ENCODE data around the gene ELK3. TPM values are rescaled to one million over a fixed set of nuclear protein-coding genes. Genes with fewer than 3 reads are reported as not detected.

The ELK3 gene
- total RNA-seq, 1 donor from 2014 or later: 3.7 TPM

DNA sequence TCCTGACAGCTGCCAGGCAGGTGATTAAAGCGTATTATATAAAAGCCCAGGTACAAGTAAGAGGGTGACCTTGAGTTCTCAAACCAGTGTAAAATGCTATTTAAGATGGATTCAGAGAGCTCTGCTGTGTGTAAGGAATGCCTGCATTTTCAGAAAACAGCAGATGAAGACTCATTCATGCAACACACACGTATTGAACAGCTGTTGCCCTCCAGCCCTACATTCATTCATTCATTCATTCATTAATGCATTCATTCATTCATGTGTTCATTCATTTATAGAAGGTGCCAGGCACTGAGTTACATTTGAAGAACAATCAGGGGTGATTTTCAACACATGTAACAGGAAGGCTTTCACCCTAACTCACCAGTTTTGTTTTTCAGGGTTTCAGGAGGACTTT lies 27.4 kb upstream of the ELK3 start:
- DNase-seq: no peak
- peaks cover 9% of the 10 kb centered on the region for H3K27me3 Mint-ChIP-seq (ENCODE audit: unreplicated experiment)
- H3K9me3 Mint-ChIP-seq (ENCODE audit: unreplicated experiment): no peaks in the 10 kb centered on the region
- TF ChIP-seq, protein P1, sequence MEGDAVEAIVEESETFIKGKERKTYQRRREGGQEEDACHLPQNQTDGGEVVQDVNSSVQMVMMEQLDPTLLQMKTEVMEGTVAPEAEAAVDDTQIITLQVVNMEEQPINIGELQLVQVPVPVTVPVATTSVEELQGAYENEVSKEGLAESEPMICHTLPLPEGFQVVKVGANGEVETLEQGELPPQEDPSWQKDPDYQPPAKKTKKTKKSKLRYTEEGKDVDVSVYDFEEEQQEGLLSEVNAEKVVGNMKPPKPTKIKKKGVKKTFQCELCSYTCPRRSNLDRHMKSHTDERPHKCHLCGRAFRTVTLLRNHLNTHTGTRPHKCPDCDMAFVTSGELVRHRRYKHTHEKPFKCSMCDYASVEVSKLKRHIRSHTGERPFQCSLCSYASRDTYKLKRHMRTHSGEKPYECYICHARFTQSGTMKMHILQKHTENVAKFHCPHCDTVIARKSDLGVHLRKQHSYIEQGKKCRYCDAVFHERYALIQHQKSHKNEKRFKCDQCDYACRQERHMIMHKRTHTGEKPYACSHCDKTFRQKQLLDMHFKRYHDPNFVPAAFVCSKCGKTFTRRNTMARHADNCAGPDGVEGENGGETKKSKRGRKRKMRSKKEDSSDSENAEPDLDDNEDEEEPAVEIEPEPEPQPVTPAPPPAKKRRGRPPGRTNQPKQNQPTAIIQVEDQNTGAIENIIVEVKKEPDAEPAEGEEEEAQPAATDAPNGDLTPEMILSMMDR (IDR thresholded peaks at IDR 0.05; ENCODE audit: partially characterized antibody, unreplicated experiment): no peak
- no peak overlapping the region for H3K27ac Mint-ChIP-seq (ENCODE audit: unreplicated experiment)
- peaks cover 18% of the 10 kb centered on the region for H3K4me1 Mint-ChIP-seq (ENCODE audit: low read depth, unreplicated experiment)
- H3K36me3 Mint-ChIP-seq (ENCODE audit: unreplicated experiment): peaks cover 9% of the 10 kb centered on the region
- H3K4me3 Mint-ChIP-seq (ENCODE audit: unreplicated experiment): no peak overlapping the region

DNA sequence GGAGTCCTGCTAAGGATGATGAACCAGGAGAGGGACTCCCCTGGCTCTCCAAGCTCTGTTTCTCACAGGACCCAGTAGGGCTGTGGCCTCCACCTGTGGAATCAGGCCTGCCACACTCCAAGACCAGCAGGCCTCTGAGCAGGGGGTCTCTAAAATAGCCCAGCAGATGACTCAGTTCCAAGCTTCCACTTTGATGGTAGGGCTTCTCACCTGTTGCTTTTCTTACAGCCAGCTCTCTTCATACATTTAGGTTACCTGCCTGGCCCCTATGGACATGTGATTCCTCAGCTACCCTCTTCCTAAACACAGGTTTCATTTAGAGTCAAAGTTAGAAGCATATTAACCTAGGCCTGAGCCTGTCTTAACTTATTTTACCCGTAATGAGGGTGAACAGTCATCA lies 26.7 kb upstream of the ELK3 start:
- no peaks in the 10 kb centered on the region for H3K9me3 Mint-ChIP-seq (ENCODE audit: unreplicated experiment)
- no peak overlapping the region for H3K4me3 Mint-ChIP-seq (ENCODE audit: unreplicated experiment)
- peaks cover 10% of the 10 kb centered on the region for H3K27me3 Mint-ChIP-seq (ENCODE audit: unreplicated experiment)
- no peak overlapping the region for H3K27ac Mint-ChIP-seq (ENCODE audit: unreplicated experiment)
- H3K4me1 Mint-ChIP-seq (ENCODE audit: low read depth, unreplicated experiment): peaks cover 18% of the 10 kb centered on the region
- DNase-seq: no peak
- H3K36me3 Mint-ChIP-seq (ENCODE audit: unreplicated experiment): peaks cover 9% of the 10 kb centered on the region
- TF ChIP-seq, protein P1 (IDR thresholded peaks at IDR 0.05; ENCODE audit: partially characterized antibody, unreplicated experiment): no peak

DNA sequence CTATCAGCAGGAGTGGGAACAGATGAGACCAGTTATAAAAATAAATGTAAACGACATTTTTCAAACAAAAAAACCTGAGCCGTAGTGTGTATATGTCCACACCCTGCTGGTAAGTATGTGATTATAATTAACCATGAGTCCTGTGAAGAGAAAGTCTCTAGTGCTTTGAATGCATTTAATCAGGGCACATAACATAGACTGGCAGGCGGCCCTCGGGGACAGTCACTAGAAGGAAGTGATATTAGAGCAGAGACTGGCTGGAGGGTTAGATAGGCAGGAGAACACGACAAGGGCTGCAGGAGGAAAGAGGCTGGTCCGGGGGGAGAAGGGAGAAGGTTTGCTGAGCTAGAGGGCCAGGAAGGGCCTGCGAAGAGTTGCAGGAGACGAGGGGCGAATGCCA lies 23.8 kb upstream of the ELK3 start:
- Mint-ChIP-seq H3K4me1 (ENCODE audit: low read depth, unreplicated experiment) (peaks cover 5% of the 10 kb centered on the region), H3K36me3 (ENCODE audit: unreplicated experiment) (no peaks in the 10 kb centered on the region), H3K27me3 (ENCODE audit: unreplicated experiment) (peaks cover 1% of the 10 kb centered on the region), H3K27ac (ENCODE audit: unreplicated experiment) (no peak overlapping the region), H3K9me3 (ENCODE audit: unreplicated experiment) (no peaks in the 10 kb centered on the region), H3K4me3 (ENCODE audit: unreplicated experiment) (no peak overlapping the region)
- DNase-seq: peak; percentile 57
- TF ChIP-seq, protein P1 (IDR thresholded peaks at IDR 0.05; ENCODE audit: partially characterized antibody, unreplicated experiment): no peak

DNA sequence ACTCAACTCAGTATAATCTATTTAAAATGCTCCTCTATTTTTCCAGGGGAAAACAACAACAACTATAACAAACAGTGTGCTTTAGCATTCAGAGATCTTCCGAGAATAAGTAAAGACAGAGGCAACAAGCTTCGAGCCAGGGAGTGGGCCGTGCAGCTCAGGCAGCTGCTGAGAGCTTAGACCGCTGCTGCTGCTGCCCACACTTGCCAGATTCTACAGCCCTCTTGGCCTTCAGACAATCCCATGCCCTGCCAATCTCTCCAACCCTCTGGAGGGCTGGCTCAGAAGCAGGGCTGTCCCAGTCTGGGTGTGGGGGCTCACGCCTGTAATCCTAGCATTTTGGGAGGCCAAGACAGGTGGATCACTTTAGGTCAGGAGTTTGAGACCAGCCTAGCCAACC lies 23.4 kb upstream of the ELK3 start:
- Mint-ChIP-seq H3K9me3 (ENCODE audit: unreplicated experiment) (no peaks in the 10 kb centered on the region), H3K36me3 (ENCODE audit: unreplicated experiment) (no peaks in the 10 kb centered on the region), H3K4me3 (ENCODE audit: unreplicated experiment) (no peak overlapping the region), H3K4me1 (ENCODE audit: low read depth, unreplicated experiment) (peaks cover 5% of the 10 kb centered on the region), H3K27me3 (ENCODE audit: unreplicated experiment) (peaks cover 1% of the 10 kb centered on the region), H3K27ac (ENCODE audit: unreplicated experiment) (no peak overlapping the region)
- TF ChIP-seq, protein P1 (IDR thresholded peaks at IDR 0.05; ENCODE audit: partially characterized antibody, unreplicated experiment): no peak
- DNase-seq: no peak

DNA sequence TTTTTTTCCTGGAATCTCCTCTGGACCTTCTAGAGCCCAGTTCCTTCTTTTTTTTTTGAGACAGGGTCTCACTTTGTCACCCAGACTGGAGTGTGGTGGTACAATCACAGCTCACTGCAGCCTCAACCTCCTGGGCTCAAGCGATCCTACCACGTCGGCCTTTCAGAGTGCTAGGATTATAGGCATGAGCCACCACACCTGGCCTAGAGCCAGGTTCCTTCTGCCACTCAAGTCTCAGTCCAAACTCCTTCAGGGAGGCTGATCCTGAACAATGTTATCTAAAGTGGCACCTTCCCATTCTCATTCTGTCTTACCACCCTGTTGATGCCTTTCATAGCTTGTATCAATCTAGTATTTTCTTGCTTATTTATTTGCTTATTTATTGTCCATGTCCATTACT lies 22.3 kb upstream of the ELK3 start:
- peaks cover 1% of the 10 kb centered on the region for H3K27me3 Mint-ChIP-seq (ENCODE audit: unreplicated experiment)
- TF ChIP-seq, protein P1 (IDR thresholded peaks at IDR 0.05; ENCODE audit: partially characterized antibody, unreplicated experiment): no peak
- no peak overlapping the region for H3K4me3 Mint-ChIP-seq (ENCODE audit: unreplicated experiment)
- no peaks in the 10 kb centered on the region for H3K36me3 Mint-ChIP-seq (ENCODE audit: unreplicated experiment)
- H3K9me3 Mint-ChIP-seq (ENCODE audit: unreplicated experiment): no peaks in the 10 kb centered on the region
- no peak overlapping the region for H3K27ac Mint-ChIP-seq (ENCODE audit: unreplicated experiment)
- no peak for DNase-seq
- peaks cover 5% of the 10 kb centered on the region for H3K4me1 Mint-ChIP-seq (ENCODE audit: low read depth, unreplicated experiment)

All from glutamatergic neuron (in vitro differentiated cells).